GM23338 (cell line): ENCODE results near the gene HS6ST3. TPM values are rescaled to one million over a fixed set of nuclear protein-coding genes. Genes with fewer than 3 reads are reported as not detected.

Experiments
- ATAC-seq: fragments of 200-7000 bp; cut with Tn5 transposase; 3 replicates; pipeline ENCODE4 v1.9.1; 2020
- DNase-seq: peaks from one replicate; pipeline ENCODE4 v3.0.0-alpha.2; 2015; ENCODE audit warnings: low spot score
- H2AFZ ChIP-seq: fragments of 200-600 bp; sonication (generic); 2 replicates; pipeline ENCODE4 v1.8.0; 2016; ENCODE audit warnings: antibody characterized with exemption, mild to moderate bottlenecking, moderate library complexity
- H3F3A ChIP-seq: fragments of 200-600 bp; sonication (generic); replicated peaks from 2 replicates; pipeline ENCODE4 v1.8.0; 2017; ENCODE audit warnings: antibody characterized with exemption, mixed run types, low read depth
- H3K27ac ChIP-seq: fragments of 200-600 bp; sonication (generic); 2 replicates; pipeline ENCODE4 v1.6.1; 2016; ENCODE audit warnings: low read depth
- H3K27me3 ChIP-seq: fragments of 200-600 bp; sonication (generic); 2 replicates; pipeline ENCODE4 v1.8.0; 2016; ENCODE audit warnings: mild to moderate bottlenecking, mixed run types, moderate library complexity; ENCODE audit not compliant: insufficient read depth
- H3K36me3 ChIP-seq: fragments of 200-600 bp; sonication (generic); 2 replicates; pipeline ENCODE4 v1.8.0; 2016; ENCODE audit warnings: mild to moderate bottlenecking; ENCODE audit not compliant: insufficient read depth
- H3K4me1 ChIP-seq: fragments of 200-600 bp; sonication (generic); 2 replicates; pipeline ENCODE4 v1.8.0; 2016; ENCODE audit warnings: mild to moderate bottlenecking, moderate library complexity; ENCODE audit not compliant: insufficient read depth
- H3K4me2 ChIP-seq: fragments of 200-600 bp; sonication (generic); 2 replicates; pipeline ENCODE4 v1.7.1; 2017; ENCODE audit warnings: mixed run types
- H3K4me3 ChIP-seq: fragments of 200-600 bp; sonication (generic); 2 replicates; pipeline ENCODE4 v1.6.1; 2016; ENCODE audit warnings: mixed run types
- H3K79me2 ChIP-seq: fragments of 200-600 bp; sonication (generic); replicated peaks from 2 replicates; pipeline ENCODE4 v1.8.0; 2017; ENCODE audit warnings: mild to moderate bottlenecking; ENCODE audit not compliant: insufficient read depth
- H3K9me2 ChIP-seq: fragments of 200-600 bp; sonication (generic); 2 replicates; pipeline ENCODE4 v1.8.0; 2017; ENCODE audit not compliant: insufficient read depth
- H4K20me1 ChIP-seq: fragments of 200-600 bp; sonication (generic); replicated peaks from 2 replicates; pipeline ENCODE4 v1.8.0; 2017; ENCODE audit warnings: mild to moderate bottlenecking; ENCODE audit not compliant: insufficient read depth
- H3K27ac Mint-ChIP-seq: 2 replicates; pipeline ENCODE4 v1.8.0; 2020; ENCODE audit warnings: inconsistent platforms, mild to moderate bottlenecking, moderate library complexity, mixed read lengths
- H3K27me3 Mint-ChIP-seq: 3 replicates; pipeline ENCODE4 v1.8.0; 2022; ENCODE audit warnings: low read depth, mild to moderate bottlenecking, moderate library complexity, mixed read lengths, inconsistent platforms; ENCODE audit not compliant: insufficient read depth, poor library complexity
- H3K36me3 Mint-ChIP-seq: 3 replicates; pipeline ENCODE4 v1.8.0; 2021; ENCODE audit warnings: low read depth, mild to moderate bottlenecking, inconsistent platforms, moderate library complexity, mixed read lengths
- H3K4me1 Mint-ChIP-seq: 3 replicates; pipeline ENCODE4 v1.8.0; 2020; ENCODE audit warnings: mild to moderate bottlenecking, inconsistent platforms, mixed read lengths
- H3K4me3 Mint-ChIP-seq: 3 replicates; pipeline ENCODE4 v1.8.0; 2021; ENCODE audit warnings: moderate library complexity, mild to moderate bottlenecking, inconsistent platforms, mixed read lengths
- H3K9me3 Mint-ChIP-seq: 3 replicates; pipeline ENCODE4 v1.8.0; 2020; ENCODE audit warnings: moderate library complexity, mild to moderate bottlenecking, inconsistent platforms, mixed read lengths
- CREB1 ChIP-seq: fragments of 250-450 bp; sonication (Bioruptor Pico); IDR thresholded peaks from 2 replicates; pipeline ENCODE4 v1.5.0; 2020; ENCODE audit warnings: low read depth, mild to moderate bottlenecking, moderate library complexity
- EZH2phosphoT487 ChIP-seq: fragments of 200-600 bp; sonication (generic); IDR thresholded peaks from one replicate; pipeline ENCODE4 v1.8.1; 2018; ENCODE audit warnings: antibody characterized with exemption; ENCODE audit not compliant: unreplicated experiment
- NANOG ChIP-seq: IDR thresholded peaks from 2 replicates; pipeline ENCODE4 v1.6.1; 2016; ENCODE audit warnings: antibody characterized with exemption, borderline replicate concordance
- POLR2AphosphoS5 ChIP-seq: IDR thresholded peaks from 2 replicates; pipeline ENCODE4 v1.6.1; 2016; ENCODE audit warnings: antibody characterized with exemption, low read depth
- STAT1 ChIP-seq: IDR thresholded peaks from one replicate; pipeline ENCODE4 v1.6.1; 2016; ENCODE audit warnings: antibody characterized with exemption; ENCODE audit not compliant: unreplicated experiment
- polyA plus RNA-seq: library from polyadenylated mRNA; unstranded; fragments of >200 nt; fragmentation: Nextera tagmentation; extraction: Ambion mirVana; gene quantifications from 2 replicates; pipeline ENCODE4 v1.2.1, GENCODE V29; 2016
- total RNA-seq: library from RNA; depleted of rRNA; stranded (reverse); fragments of >200 nt; shearing (Covaris generic); gene quantifications from 2 replicates; pipeline ENCODE4 v1.2.3, GENCODE V29; 2014
- TF ChIP-seq, protein P1 (sequence below): fragments of 250-450 bp; sonication (Bioruptor Pico); IDR thresholded peaks from 2 replicates; pipeline ENCODE4 v1.5.0; 2020; ENCODE audit warnings: mild to moderate bottlenecking, moderate library complexity
- TF ChIP-seq, protein P2 (sequence below), 2 experiments: fragments of 200-600 bp in 1 of 2; sonication (generic) in 1 of 2; conservative IDR thresholded peaks; 2 replicates each; pipeline versions ENCODE4 v1.5.1 to v1.6.1; 2016 to 2017; ENCODE audit warnings: antibody characterized with exemption in 2 of 2, low read depth in 2 of 2, mild to moderate bottlenecking in 2 of 2, moderate library complexity in 1 of 2

Gene HS6ST3
- total and polyA plus RNA-seq, 2 experiments from 2014 or later = 0.52 to 0.80 TPM

GRCh38 chr13:96075953-96076543 lies 13.9 kb upstream of the HS6ST3 start:
- H3K36me3 Mint-ChIP-seq = no peaks in the 10 kb centered on the region
- Histone ChIP-seq H3K9me2 (no peaks in the 10 kb centered on the region), H4K20me1 (no peaks in the 10 kb centered on the region), H3K4me2 (no peak overlapping the region), H3F3A (no peaks in the 10 kb centered on the region), H3K4me3 (no peak overlapping the region), H3K27me3 (no peaks in the 10 kb centered on the region), H2AFZ (no peak overlapping the region), H3K36me3 (no peaks in the 10 kb centered on the region), H3K27ac (no peak overlapping the region), H3K79me2 (no peaks in the 10 kb centered on the region), H3K4me1 (no peaks in the 10 kb centered on the region)
- no peak overlapping the region for H3K4me3 Mint-ChIP-seq
- no peaks in the 10 kb centered on the region for H3K9me3 Mint-ChIP-seq
- TF ChIP-seq, protein P1, sequence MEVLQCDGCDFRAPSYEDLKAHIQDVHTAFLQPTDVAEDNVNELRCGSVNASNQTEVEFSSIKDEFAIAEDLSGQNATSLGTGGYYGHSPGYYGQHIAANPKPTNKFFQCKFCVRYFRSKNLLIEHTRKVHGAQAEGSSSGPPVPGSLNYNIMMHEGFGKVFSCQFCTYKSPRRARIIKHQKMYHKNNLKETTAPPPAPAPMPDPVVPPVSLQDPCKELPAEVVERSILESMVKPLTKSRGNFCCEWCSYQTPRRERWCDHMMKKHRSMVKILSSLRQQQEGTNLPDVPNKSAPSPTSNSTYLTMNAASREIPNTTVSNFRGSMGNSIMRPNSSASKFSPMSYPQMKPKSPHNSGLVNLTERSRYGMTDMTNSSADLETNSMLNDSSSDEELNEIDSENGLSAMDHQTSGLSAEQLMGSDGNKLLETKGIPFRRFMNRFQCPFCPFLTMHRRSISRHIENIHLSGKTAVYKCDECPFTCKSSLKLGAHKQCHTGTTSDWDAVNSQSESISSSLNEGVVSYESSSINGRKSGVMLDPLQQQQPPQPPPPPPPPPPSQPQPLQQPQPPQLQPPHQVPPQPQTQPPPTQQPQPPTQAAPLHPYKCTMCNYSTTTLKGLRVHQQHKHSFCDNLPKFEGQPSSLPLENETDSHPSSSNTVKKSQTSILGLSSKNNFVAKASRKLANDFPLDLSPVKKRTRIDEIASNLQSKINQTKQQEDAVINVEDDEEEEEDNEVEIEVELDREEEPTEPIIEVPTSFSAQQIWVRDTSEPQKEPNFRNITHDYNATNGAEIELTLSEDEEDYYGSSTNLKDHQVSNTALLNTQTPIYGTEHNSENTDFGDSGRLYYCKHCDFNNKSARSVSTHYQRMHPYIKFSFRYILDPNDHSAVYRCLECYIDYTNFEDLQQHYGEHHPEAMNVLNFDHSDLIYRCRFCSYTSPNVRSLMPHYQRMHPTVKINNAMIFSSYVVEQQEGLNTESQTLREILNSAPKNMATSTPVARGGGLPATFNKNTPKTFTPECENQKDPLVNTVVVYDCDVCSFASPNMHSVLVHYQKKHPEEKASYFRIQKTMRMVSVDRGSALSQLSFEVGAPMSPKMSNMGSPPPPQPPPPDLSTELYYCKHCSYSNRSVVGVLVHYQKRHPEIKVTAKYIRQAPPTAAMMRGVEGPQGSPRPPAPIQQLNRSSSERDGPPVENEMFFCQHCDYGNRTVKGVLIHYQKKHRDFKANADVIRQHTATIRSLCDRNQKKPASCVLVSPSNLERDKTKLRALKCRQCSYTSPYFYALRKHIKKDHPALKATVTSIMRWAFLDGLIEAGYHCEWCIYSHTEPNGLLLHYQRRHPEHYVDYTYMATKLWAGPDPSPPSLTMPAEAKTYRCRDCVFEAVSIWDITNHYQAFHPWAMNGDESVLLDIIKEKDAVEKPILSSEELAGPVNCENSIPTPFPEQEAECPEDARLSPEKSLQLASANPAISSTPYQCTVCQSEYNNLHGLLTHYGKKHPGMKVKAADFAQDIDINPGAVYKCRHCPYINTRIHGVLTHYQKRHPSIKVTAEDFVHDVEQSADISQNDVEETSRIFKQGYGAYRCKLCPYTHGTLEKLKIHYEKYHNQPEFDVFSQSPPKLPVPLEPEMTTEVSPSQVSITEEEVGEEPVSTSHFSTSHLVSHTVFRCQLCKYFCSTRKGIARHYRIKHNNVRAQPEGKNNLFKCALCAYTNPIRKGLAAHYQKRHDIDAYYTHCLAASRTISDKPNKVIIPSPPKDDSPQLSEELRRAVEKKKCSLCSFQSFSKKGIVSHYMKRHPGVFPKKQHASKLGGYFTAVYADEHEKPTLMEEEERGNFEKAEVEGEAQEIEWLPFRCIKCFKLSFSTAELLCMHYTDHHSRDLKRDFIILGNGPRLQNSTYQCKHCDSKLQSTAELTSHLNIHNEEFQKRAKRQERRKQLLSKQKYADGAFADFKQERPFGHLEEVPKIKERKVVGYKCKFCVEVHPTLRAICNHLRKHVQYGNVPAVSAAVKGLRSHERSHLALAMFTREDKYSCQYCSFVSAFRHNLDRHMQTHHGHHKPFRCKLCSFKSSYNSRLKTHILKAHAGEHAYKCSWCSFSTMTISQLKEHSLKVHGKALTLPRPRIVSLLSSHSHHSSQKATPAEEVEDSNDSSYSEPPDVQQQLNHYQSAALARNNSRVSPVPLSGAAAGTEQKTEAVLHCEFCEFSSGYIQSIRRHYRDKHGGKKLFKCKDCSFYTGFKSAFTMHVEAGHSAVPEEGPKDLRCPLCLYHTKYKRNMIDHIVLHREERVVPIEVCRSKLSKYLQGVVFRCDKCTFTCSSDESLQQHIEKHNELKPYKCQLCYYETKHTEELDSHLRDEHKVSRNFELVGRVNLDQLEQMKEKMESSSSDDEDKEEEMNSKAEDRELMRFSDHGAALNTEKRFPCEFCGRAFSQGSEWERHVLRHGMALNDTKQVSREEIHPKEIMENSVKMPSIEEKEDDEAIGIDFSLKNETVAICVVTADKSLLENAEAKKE (CRISPR knock-in tag) = no peak
- TF ChIP-seq, protein P2, sequence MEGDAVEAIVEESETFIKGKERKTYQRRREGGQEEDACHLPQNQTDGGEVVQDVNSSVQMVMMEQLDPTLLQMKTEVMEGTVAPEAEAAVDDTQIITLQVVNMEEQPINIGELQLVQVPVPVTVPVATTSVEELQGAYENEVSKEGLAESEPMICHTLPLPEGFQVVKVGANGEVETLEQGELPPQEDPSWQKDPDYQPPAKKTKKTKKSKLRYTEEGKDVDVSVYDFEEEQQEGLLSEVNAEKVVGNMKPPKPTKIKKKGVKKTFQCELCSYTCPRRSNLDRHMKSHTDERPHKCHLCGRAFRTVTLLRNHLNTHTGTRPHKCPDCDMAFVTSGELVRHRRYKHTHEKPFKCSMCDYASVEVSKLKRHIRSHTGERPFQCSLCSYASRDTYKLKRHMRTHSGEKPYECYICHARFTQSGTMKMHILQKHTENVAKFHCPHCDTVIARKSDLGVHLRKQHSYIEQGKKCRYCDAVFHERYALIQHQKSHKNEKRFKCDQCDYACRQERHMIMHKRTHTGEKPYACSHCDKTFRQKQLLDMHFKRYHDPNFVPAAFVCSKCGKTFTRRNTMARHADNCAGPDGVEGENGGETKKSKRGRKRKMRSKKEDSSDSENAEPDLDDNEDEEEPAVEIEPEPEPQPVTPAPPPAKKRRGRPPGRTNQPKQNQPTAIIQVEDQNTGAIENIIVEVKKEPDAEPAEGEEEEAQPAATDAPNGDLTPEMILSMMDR (conservative IDR thresholded peaks at IDR 0.05; ENCODE audit: low read depth in 2 of 2) = peak; percentile 51 to 78
- ATAC-seq = no peak
- no peak overlapping the region for H3K27ac Mint-ChIP-seq
- DNase-seq = peak; percentile 57
- peaks cover 3% of the 10 kb centered on the region for H3K27me3 Mint-ChIP-seq
- peaks cover 4% of the 10 kb centered on the region for H3K4me1 Mint-ChIP-seq

- no peaks in the 10 kb centered on the region for H4K20me1 ChIP-seq
- H2AFZ ChIP-seq = no peak overlapping the region
- Mint-ChIP-seq H3K4me3 (no peak overlapping the region), H3K27ac (no peak overlapping the region), H3K36me3 (no peaks in the 10 kb centered on the region), H3K9me3 (no peaks in the 10 kb centered on the region), H3K27me3 (peaks cover 2% of the 10 kb centered on the region), H3K4me1 (peaks cover 12% of the 10 kb centered on the region)
- no peaks in the 10 kb centered on the region for H3K4me1 ChIP-seq
- no peaks in the 10 kb centered on the region for H3F3A ChIP-seq
- DNase-seq (no peak), ATAC-seq (no peak)
- H3K4me3 ChIP-seq = no peak overlapping the region
- H3K9me2 ChIP-seq = no peaks in the 10 kb centered on the region
- H3K79me2 ChIP-seq = no peaks in the 10 kb centered on the region
- no peak overlapping the region for H3K27ac ChIP-seq
- no peaks in the 10 kb centered on the region for H3K36me3 ChIP-seq
- H3K27me3 ChIP-seq = no peaks in the 10 kb centered on the region
- H3K4me2 ChIP-seq = no peak overlapping the region
- no peak for TF ChIP-seq POLR2AphosphoS5
- no peak for TF ChIP-seq NANOG
- no peak for TF ChIP-seq STAT1
- no peak for TF ChIP-seq EZH2phosphoT487
- no peak for TF ChIP-seq CREB1
Measured at GRCh38 chr13:96080676-96081075, 9.2 kb upstream of the HS6ST3 start.
